ENCODE measurements around the gene HNRNPH1. TPM values are rescaled to one million over a fixed set of nuclear protein-coding genes. Genes with fewer than 3 reads are reported as not detected.

HNRNPH1 gene
- total and polyA plus RNA-seq, 12 donors, result 114 to 227 (median 168) TPM

DNA sequence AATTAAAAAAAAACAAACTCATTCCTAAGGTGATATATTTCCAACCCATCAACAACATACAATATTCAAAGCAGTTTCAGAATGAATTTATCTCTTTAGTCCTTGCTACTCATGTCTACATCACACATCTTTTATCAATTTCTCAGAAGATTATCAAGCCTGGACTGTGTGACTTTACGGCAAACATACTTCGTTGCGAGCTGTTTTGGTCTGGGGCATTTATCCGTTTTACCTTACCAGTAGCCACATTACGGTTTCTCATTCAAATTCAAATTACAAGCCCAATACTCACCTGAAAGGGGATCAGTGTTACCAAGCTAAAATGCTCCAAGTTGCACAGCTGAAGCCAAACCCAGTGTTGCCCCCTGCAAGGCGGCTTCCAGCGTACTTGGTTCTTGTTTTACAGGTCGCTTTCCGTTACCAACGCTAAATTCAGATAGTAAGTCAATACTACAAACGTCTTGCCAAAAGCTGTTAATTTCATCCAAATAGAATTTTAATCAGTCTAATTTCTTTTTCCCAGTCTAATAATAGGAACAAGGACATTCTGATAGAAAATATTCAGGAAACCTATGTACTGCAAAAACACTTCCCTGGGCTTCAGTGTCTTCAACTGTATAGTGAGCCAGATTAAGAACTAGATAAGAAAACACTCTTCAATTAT lies 1.8 kb downstream of the HNRNPH1 start:
- intact Hi-C loops (cut with DNase I), result loop anchor here in 2 of 10 donors (5.0 kb wide), 2 partner anchors 64 to 69 kb away; partner anchors contain the start of gene RUFY1 (in 1 of the 2)
- Histone ChIP-seq H3K4me1 (peaks cover 14 to 69% (median 65%) of the 10 kb centered on the region in 9 donors), H3K4me3 (peak overlapping the region; percentile 51 to 98 (median 90)), H3K36me3 (peaks cover 0 to 60% (median 46%) of the 10 kb centered on the region in 9 donors), H3K9me3 (no peaks in the 10 kb centered on the region), H3K27ac (peak overlapping the region in 8 of 10 donors; percentile 38 to 100 (median 98)), H3K27me3 (no peaks in the 10 kb centered on the region)
- WGBS, 2 donors, result 8 to 9% methylated on average over 11 of the region's 11 CpGs
- no peak for DNase-seq
- TF ChIP-seq CTCF (IDR thresholded peaks at IDR 0.05), result no peak
- ATAC-seq, result no peak

DNA sequence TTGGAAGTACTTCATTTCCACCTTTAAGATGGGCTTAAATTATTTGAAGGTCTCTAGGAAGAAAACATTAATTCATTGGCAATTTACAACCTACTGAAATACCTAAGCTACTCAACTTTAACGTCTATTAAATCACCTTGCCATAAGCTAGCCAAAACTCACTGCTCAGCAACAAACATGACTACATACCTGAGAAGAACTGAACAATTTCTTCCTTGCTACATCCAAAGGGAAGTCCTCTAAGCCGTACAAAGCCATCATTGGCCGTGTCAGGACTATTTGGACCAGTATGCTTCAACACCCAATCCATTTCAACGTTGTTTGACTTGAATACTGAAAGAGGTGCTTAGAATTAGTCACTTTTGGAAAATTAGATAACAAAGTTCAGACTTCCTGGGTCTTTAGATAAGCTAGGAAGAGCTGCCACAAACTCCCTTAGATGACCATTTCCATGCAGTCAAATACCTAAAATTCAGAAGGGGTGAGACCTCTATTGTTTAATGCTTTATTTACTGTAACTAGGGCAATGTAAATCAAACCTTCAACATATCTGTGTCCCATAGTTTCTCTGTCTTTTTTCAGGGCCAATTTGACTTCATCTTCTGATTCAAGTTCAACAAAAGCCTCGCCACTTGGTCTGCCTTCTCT lies 2.6 kb downstream of the HNRNPH1 start:
- intact Hi-C loops (cut with DNase I), result loop anchor here in 2 of 10 donors (5.0 kb wide), 2 partner anchors 64 to 69 kb away; partner anchors contain the start of gene RUFY1 (in 1 of the 2)
- Histone ChIP-seq H3K9me3 (no peaks in the 10 kb centered on the region), H3K27ac (peak overlapping the region in 4 of 10 donors; percentile 33 to 100 (median 62)), H3K4me1 (peaks cover 14 to 78% (median 72%) of the 10 kb centered on the region in 9 donors), H3K27me3 (no peaks in the 10 kb centered on the region), H3K36me3 (peaks cover 0 to 68% (median 55%) of the 10 kb centered on the region in 9 donors), H3K4me3 (peak overlapping the region in 9 of 10 donors; percentile 77 to 98 (median 91))
- WGBS, 2 donors, result 9 to 13% methylated on average over 5 of the region's 5 CpGs
- no peak for TF ChIP-seq CTCF (IDR thresholded peaks at IDR 0.05)
- DNase-seq (no peak), ATAC-seq (no peak)

GRCh38 chr5:179620293-179620692 lies 3.2 kb downstream of the HNRNPH1 start:
- peak overlapping the region in 1 of 10 donors; percentile 2 for H3K27ac ChIP-seq
- no peak for TF ChIP-seq CTCF (IDR thresholded peaks at IDR 0.05)
- DNase-seq (no peak), ATAC-seq (no peak)
- 2 to 4% methylated on average over 3 of the region's 3 CpGs for WGBS, 2 donors
- peaks cover 14 to 83% (median 77%) of the 10 kb centered on the region in 9 donors for H3K4me1 ChIP-seq
- no peaks in the 10 kb centered on the region for H3K9me3 ChIP-seq
- no peaks in the 10 kb centered on the region for H3K27me3 ChIP-seq
- peaks cover 0 to 73% (median 60%) of the 10 kb centered on the region in 9 donors for H3K36me3 ChIP-seq
- intact Hi-C loops (cut with DNase I), result loop anchor here in 2 of 10 donors (5.0 kb wide), 2 partner anchors 63 to 68 kb away; partner anchors contain the start of gene RUFY1 (in 1 of the 2)
- peak overlapping the region in 9 of 10 donors; percentile 6 to 98 (median 89) for H3K4me3 ChIP-seq

DNA sequence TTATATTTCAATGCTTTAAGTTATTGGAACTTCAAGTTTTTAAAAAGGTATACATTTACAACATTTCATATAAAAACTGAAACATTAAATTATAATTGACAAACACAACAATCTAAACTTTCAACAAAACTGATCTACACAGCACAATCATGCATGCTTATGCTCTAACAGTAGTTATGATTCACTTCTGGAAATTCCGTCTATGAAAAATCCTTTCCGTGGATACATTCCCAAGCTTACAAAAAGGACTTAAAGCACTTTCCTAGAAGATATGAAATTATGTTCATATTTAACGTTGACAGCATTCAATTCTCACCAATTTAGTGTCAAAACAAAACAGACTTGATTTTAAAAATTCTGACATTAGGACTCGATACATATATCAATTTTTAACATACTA lies 3.7 kb downstream of the HNRNPH1 start:
- no peak for TF ChIP-seq CTCF (IDR thresholded peaks at IDR 0.05)
- no peaks in the 10 kb centered on the region for H3K27me3 ChIP-seq
- ATAC-seq (no peak), DNase-seq (no peak)
- peak overlapping the region in 9 of 10 donors; percentile 3 to 98 (median 89) for H3K4me3 ChIP-seq
- intact Hi-C loops (cut with DNase I), result loop anchor here in 2 of 10 donors (5.0 kb wide), 2 partner anchors 62 to 67 kb away; partner anchors contain the start of gene RUFY1 (in 1 of the 2)
- H3K4me1 ChIP-seq, result peaks cover 13 to 83% (median 76%) of the 10 kb centered on the region in 9 donors
- peaks cover 0 to 79% (median 65%) of the 10 kb centered on the region in 9 donors for H3K36me3 ChIP-seq
- whole genome bisulfite sequencing, 2 donors, result 2 to 6% methylated on average over 4 of the region's 4 CpGs
- no peaks in the 10 kb centered on the region for H3K9me3 ChIP-seq
- no peak overlapping the region for H3K27ac ChIP-seq
